Measurements from ENCODE around the gene ZBTB20.

The ZBTB20 gene

DNA sequence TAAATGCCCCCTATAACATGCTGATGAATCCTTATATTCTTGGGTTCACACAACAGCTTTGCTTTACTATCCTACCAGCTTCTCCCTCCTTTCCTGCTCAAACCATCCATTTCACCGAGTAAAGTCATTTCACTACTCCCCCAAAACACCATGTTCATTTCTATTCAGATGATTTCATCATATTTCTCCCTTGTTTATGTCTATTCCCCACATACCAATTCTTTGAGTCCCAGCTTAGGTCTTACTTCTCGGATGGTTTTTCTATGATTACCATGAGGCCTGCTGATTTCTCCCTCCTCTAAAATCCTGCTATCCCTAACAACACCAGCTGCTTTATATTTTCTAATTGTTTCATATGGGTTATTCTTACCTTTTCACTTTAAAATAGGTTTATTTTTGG lies 621.8 kb downstream of the ZBTB20 start:
- H3K4me3 Mint-ChIP-seq: no peak overlapping the region
- no peaks in the 10 kb centered on the region for H3K4me1 Mint-ChIP-seq
- no peak overlapping the region for H3K27ac Mint-ChIP-seq
- H3K9me3 Mint-ChIP-seq: no peaks in the 10 kb centered on the region
- no peak for ATAC-seq
- H3K27me3 Mint-ChIP-seq: no peaks in the 10 kb centered on the region
- no peaks in the 10 kb centered on the region for H3K36me3 Mint-ChIP-seq

GRCh38 chr3:114519415-114519814 lies 627.7 kb downstream of the ZBTB20 start:
- Mint-ChIP-seq H3K36me3 (peaks cover 14% of the 10 kb centered on the region), H3K4me3 (no peak overlapping the region), H3K27ac (no peak overlapping the region), H3K9me3 (no peaks in the 10 kb centered on the region), H3K27me3 (no peaks in the 10 kb centered on the region), H3K4me1 (peaks cover 6% of the 10 kb centered on the region)
- peak; percentile 97 for ATAC-seq

DNA sequence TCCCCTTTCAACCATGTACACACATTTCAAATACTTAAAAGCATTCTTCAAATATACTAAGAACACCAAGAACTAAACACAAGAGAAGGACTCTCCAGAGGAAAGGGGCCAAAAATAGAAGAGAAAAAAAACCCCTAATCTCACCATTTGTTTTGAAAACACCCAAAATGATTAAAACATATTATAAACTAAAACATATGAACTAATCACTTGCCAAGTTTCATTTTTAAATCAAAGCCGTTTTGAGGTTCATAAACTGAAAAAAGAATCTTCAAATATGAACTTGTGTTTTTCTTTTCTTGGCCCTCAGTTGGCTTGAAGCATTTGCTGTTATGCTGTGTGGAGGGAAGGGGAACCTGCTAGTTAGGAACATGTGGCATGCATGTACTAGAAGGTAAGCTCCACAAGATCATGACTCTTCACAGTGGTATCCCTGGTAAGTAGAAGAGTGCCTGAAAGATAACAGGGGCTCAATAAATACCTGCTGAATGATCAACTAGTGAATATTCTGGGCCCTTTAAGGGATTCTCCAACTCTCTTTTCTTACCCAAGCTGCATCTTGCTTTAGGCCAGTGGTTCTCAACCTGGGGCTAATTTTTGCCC lies 628.8 kb downstream of the ZBTB20 start:
- Mint-ChIP-seq H3K36me3 (peaks cover 21% of the 10 kb centered on the region), H3K9me3 (no peaks in the 10 kb centered on the region), H3K4me1 (peaks cover 6% of the 10 kb centered on the region), H3K27ac (no peak overlapping the region), H3K4me3 (no peak overlapping the region), H3K27me3 (no peaks in the 10 kb centered on the region)
- no peak for ATAC-seq

GRCh38 chr3:114510201-114510600 lies 636.9 kb downstream of the ZBTB20 start:
- no peaks in the 10 kb centered on the region for H3K9me3 Mint-ChIP-seq
- no peak overlapping the region for H3K27ac Mint-ChIP-seq
- peak; percentile 61 for ATAC-seq
- H3K36me3 Mint-ChIP-seq: peaks cover 20% of the 10 kb centered on the region
- no peak overlapping the region for H3K4me3 Mint-ChIP-seq
- no peaks in the 10 kb centered on the region for H3K27me3 Mint-ChIP-seq
- peaks cover 34% of the 10 kb centered on the region for H3K4me1 Mint-ChIP-seq

GRCh38 chr3:114509756-114510155 lies 637.3 kb downstream of the ZBTB20 start:
- Mint-ChIP-seq H3K9me3 (no peaks in the 10 kb centered on the region), H3K27ac (no peak overlapping the region), H3K4me1 (peaks cover 39% of the 10 kb centered on the region), H3K36me3 (peaks cover 20% of the 10 kb centered on the region), H3K4me3 (no peak overlapping the region), H3K27me3 (no peaks in the 10 kb centered on the region)
- no peak for ATAC-seq

GRCh38 chr3:114508976-114509375 lies 638.1 kb downstream of the ZBTB20 start:
- ATAC-seq: no peak
- Mint-ChIP-seq H3K4me1 (peaks cover 42% of the 10 kb centered on the region), H3K4me3 (no peak overlapping the region), H3K36me3 (peaks cover 15% of the 10 kb centered on the region), H3K9me3 (no peaks in the 10 kb centered on the region), H3K27ac (no peak overlapping the region), H3K27me3 (no peaks in the 10 kb centered on the region)

- Mint-ChIP-seq H3K27me3 (no peaks in the 10 kb centered on the region), H3K4me3 (no peak overlapping the region)
These were observed 638.9 kb downstream of the ZBTB20 start for GRCh38 chr3:114508208-114508607.

GRCh38 chr3:114506591-114507300 lies 640.3 kb downstream of the ZBTB20 start:
- no peaks in the 10 kb centered on the region for H3K27me3 Mint-ChIP-seq

More at GRCh38 chr3:114508208-114508607, 638.9 kb downstream of the ZBTB20 start:
- Mint-ChIP-seq H3K36me3 (peaks cover 10% of the 10 kb centered on the region), H3K9me3 (no peaks in the 10 kb centered on the region), H3K4me1 (peaks cover 42% of the 10 kb centered on the region), H3K27ac (no peak overlapping the region)
- no peak for ATAC-seq

DNA sequence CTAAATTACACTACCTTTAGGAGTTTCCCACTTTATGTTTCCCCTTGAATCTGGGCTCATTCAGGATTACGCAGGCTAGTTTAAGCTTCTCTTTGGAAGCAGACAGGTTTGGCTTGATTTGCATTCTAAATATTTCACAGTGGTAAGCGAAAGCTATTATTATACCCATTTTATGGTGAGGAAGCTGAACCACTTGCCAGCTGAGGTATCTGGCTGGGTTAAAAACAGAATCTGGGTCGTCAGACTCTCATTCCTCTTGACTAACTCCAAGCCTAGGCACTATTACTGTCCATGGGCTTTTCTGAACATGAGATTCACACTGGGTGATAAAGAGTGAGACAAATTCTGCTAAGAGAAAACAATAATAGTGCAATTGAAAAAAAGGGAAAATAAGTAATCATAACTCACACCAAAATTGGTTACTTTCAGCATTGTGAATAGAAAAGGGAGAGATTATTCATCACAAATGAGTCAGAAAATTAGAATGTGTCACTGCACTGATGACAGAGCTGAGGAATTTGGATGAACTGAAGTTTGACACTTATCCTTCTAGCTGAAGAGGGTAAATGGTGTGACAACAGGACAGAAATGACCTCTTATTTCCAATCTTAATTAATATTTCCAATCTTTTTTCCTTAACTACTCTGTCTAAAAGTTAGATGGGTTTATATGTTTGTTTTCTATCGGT lies 642.0 kb downstream of the ZBTB20 start:
- Mint-ChIP-seq H3K4me1 (peaks cover 37% of the 10 kb centered on the region), H3K36me3 (no peaks in the 10 kb centered on the region), H3K9me3 (no peaks in the 10 kb centered on the region), H3K4me3 (no peak overlapping the region), H3K27ac (no peak overlapping the region), H3K27me3 (no peaks in the 10 kb centered on the region)
- no peak for ATAC-seq

More at GRCh38 chr3:114506591-114507300, 640.3 kb downstream of the ZBTB20 start:
- Mint-ChIP-seq H3K9me3 (no peaks in the 10 kb centered on the region), H3K27ac (no peak overlapping the region), H3K36me3 (no peaks in the 10 kb centered on the region), H3K4me3 (no peak overlapping the region), H3K4me1 (peaks cover 45% of the 10 kb centered on the region)
- ATAC-seq: no peak

DNA sequence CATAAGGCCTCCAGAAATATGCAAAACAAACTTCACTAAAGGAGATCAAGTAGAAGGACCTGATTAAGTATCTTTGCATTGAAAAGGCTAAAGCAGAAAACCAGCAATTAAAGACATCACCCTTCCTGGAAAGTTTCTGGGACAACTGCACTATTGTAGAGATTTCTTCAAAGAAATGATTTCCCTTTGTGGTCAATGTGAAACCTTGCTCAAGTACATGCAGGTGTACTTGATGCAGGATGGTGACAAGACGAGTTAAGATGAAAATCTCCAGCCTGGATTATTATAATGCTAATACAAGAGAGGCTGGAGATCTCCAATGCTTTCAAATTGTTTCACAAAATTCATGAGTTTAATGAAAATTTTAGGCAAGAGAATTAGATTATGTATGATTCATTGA lies 644.9 kb downstream of the ZBTB20 start:
- Mint-ChIP-seq H3K27me3 (no peaks in the 10 kb centered on the region), H3K27ac (no peak overlapping the region), H3K9me3 (no peaks in the 10 kb centered on the region), H3K4me1 (peaks cover 36% of the 10 kb centered on the region), H3K36me3 (peaks cover 6% of the 10 kb centered on the region), H3K4me3 (no peak overlapping the region)
- no peak for ATAC-seq

- Mint-ChIP-seq H3K27me3 (no peaks in the 10 kb centered on the region), H3K4me1 (peaks cover 27% of the 10 kb centered on the region), H3K4me3 (no peak overlapping the region), H3K9me3 (no peaks in the 10 kb centered on the region), H3K27ac (no peak overlapping the region), H3K36me3 (peaks cover 6% of the 10 kb centered on the region)
- ATAC-seq: peak; percentile 62
These were observed 647.1 kb downstream of the ZBTB20 start for GRCh38 chr3:114499976-114500375.

DNA sequence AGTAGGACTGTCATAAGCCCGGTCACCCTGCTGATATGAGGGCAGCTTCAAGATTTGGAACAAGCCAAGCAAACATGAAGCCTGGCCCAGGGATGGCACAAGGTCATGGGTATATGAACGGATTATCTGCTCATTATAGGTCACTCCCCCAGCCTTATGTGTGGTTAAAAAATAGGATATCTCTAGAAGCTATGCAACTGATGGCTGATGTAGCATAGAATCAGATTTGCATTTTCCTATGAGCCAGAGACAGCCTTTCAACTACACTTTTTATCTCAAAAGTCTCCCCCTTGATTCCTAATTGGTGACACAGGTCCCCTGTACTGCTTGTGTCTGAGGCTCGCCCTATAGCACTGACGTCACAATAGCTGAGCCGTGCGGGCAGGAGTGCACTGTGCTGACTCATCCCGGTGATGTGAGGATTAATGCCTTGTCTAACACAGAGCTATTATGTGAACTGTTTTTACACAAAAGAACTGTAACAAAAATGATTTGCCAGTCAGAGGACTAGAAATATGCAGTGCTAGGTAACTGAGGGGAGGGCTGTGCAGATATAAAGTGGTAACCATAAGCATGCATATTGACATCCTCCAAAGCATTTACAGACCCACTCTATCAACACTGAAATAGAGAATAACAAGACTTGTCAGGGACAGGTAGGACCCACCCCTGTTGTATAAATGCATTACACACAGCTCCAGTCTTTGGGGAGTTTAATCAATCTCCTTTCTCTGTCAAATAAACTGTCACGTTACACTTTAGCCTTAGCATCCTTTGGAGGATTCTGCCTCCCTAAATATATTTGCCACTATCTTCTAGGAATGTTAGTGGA lies 648.3 kb downstream of the ZBTB20 start:
- no peak for ATAC-seq
- no peak overlapping the region for H3K4me3 Mint-ChIP-seq

DNA sequence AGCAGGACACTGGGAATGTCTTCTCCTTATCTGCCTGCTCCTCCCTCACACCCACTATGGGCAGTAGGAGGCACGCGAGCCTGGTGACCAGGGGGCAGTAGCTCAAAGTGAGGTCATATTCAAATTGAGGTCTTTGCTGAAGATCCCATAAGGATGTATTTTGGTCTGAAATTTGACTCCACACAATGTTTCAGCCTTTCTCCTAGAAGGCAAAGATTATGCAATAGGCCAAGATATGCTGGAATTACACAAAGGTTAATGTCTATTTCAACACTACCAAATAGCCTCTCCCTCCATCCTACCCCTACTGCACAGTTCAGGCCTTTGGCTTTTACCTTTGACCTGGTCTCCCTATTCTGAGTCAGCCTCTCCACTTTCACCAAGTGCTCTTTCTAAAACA lies 650.2 kb downstream of the ZBTB20 start:
- peaks cover 6% of the 10 kb centered on the region for H3K36me3 Mint-ChIP-seq
- H3K9me3 Mint-ChIP-seq: no peaks in the 10 kb centered on the region
- H3K4me1 Mint-ChIP-seq: peaks cover 16% of the 10 kb centered on the region
- no peak overlapping the region for H3K27ac Mint-ChIP-seq
- ATAC-seq: no peak
- no peak overlapping the region for H3K4me3 Mint-ChIP-seq
- H3K27me3 Mint-ChIP-seq: no peaks in the 10 kb centered on the region

More for the DNA sequence above, 648.3 kb downstream of the ZBTB20 start:
- H3K27ac Mint-ChIP-seq: no peak overlapping the region
- H3K4me1 Mint-ChIP-seq: peaks cover 27% of the 10 kb centered on the region
- H3K36me3 Mint-ChIP-seq: peaks cover 6% of the 10 kb centered on the region
- H3K27me3 Mint-ChIP-seq: no peaks in the 10 kb centered on the region
- no peaks in the 10 kb centered on the region for H3K9me3 Mint-ChIP-seq

DNA sequence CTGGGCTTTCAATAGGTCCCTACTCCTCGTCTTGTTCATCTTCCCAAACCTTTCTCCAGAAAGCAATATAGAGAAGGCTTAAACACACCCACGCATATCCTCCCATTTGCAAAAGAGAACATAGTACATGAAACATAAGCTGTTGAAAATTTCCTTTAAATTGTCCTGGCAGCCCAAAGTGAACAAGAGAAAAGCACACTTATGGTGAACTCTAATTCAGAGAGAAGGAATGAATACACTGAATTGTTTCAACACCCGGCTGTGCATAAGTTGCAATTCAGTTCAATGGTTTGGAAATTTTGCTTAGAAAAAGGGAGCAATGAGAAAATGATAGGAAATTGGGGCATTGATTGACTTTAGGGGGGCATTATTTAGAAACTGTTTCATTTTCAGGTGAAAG lies 650.6 kb downstream of the ZBTB20 start:
- no peak for ATAC-seq
- H3K9me3 Mint-ChIP-seq: no peaks in the 10 kb centered on the region
- peaks cover 14% of the 10 kb centered on the region for H3K4me1 Mint-ChIP-seq
- no peak overlapping the region for H3K27ac Mint-ChIP-seq
- no peaks in the 10 kb centered on the region for H3K27me3 Mint-ChIP-seq
- no peak overlapping the region for H3K4me3 Mint-ChIP-seq
- H3K36me3 Mint-ChIP-seq: peaks cover 6% of the 10 kb centered on the region

GRCh38 chr3:114496021-114496434 lies 651.1 kb downstream of the ZBTB20 start:
- Mint-ChIP-seq H3K4me3 (no peak overlapping the region), H3K4me1 (peaks cover 14% of the 10 kb centered on the region), H3K9me3 (no peaks in the 10 kb centered on the region), H3K36me3 (peaks cover 6% of the 10 kb centered on the region), H3K27ac (no peak overlapping the region), H3K27me3 (no peaks in the 10 kb centered on the region)
- no peak for ATAC-seq
